ENCODE measurements around the gene CPT1B.

DNA sequence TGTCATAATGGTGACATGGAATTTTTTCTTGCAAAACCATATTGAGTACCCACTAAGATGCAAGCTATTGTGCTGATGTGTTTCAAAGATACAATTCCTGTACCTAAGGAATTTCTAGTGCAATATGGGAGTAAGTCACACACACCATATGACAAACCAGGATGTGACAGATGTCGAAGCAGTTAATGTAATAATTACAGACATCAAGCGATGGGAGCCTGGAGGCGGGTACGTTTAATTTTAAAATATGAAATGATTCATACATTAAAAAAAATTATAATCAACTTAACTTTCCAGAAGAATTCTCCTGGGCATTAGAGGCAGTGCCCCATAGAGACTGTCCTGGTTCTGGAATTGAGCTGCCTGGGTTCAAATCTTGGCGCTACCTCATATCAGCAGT is 21.5 kb downstream of the CPT1B start:
- TF ChIP-seq CTCF (conservative IDR thresholded peaks at IDR 0.05; ENCODE audit: low read length) (no peak), EZH2phosphoT487 (IDR thresholded peaks at IDR 0.05; ENCODE audit: borderline replicate concordance, low read depth, low read length) (no peak)

All from OCI-LY7 (cell line).